D721Med (cell line): ENCODE data around the gene ARID1B.

ENCODE experiments used
- DNase-seq: peaks from one replicate; pipeline ENCODE4 v3.0.0; 2011; ENCODE audit warnings: low spot score; ENCODE audit not compliant: insufficient read length
- FAIRE-seq: peaks from 2 replicates; lab custom pipeline; 2011; peaks lifted over from hg19 to GRCh38; lab: Jason Lieb, UNC
- CTCF ChIP-seq: IDR thresholded peaks from 2 replicates; pipeline ENCODE4 v1.5.1; 2012; ENCODE audit warnings: mild to moderate bottlenecking, control low read depth; ENCODE audit not compliant: insufficient read depth; ENCODE audit errors: missing control alignments

ARID1B gene

DNA sequence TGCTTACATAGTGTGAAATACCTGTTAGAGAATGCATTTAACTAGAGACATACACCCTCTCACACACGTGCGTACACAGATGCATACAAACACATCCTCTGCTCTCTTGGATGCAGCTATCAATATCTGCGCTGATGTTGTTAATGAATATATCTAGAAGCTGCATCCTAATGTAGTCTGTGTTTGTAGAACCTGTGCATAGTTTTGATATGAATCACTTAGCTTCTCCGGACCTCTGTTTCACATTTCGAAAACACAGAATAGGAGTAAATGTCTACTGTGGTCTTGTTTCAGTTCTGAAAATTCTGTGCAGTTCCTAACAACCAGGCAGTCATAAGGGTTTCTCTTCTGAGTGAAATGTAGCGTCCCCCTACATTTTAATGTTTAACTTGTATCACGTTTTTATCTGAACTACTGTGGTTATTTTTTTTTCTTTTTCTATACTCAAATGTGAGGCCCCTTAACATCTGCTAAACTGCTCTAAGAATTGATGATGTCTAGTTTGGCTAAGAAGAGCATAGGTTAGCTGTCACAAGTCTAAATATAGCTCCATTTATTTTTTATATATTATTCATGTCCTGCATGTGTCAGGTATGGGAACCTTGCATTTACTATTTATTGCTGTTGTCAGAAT, 291.6 kb downstream of the ARID1B start:
- no peak for DNase-seq
- FAIRE-seq = no peak
- no peak for TF ChIP-seq CTCF

DNA sequence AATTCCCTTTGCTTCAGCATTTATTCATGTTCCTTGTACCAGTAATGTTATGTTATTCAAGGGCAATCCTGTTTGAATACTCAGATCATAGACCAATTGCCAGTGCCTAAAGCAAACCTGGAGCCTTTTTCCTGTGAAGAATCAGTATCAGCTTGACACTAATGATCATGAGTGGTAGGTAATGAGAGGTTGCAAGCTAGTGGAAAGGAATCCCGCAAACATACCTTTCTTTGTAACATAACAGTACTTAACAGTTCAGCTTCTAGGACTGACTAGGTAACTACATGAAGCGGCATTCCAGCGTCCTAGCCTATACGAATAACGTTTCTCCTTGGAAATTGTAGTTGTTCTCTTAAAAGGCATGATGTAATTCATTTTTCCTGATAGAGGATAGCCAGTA, 292.4 kb downstream of the ARID1B start:
- DNase-seq = no peak
- no peak for TF ChIP-seq CTCF

DNA sequence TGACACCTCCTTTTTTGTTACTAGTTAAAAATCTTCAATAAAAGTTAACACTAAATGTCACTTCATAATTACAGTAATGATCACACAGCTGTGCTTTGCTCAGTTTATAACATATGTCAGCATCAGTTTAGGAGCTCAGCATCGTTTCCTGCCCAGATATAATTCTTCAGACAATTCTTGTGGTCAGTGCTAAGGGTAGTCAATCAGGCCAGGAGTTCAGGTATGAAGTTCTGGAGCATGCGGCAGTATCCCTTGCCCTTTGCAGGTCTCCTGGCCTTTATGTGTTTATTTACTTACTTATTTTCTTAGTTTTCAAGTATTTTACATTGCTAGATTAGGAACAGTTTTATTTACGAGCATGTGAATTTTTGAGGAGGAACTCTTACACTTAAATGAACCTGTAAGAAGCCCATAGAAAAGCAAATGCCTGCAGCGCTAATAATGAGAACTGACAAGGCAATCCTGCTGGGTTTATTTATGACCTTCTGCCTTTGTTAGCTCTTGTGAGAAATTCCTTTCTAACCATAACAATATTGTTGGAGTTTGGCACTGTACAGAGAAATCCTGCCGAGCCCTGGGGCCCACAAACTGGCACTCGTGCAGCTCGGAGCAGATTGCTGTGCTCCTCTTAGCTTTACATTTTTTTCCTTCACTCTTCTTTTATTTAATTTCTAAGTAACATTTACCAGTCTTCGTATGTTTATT, 293.4 kb downstream of the ARID1B start:
- DNase-seq (no peak), FAIRE-seq (no peak)
- no peak for TF ChIP-seq CTCF

More for the DNA sequence above, 292.4 kb downstream of the ARID1B start:
- no peak for FAIRE-seq

GRCh38 chr6:157072128-157072527, 294.9 kb downstream of the ARID1B start:
- no peak for TF ChIP-seq CTCF

GRCh38 chr6:157073596-157073995, 296.4 kb downstream of the ARID1B start:
- TF ChIP-seq CTCF = peak; percentile 37

More at GRCh38 chr6:157072128-157072527, 294.9 kb downstream of the ARID1B start:
- DNase-seq = no peak
- FAIRE-seq = no peak

DNA sequence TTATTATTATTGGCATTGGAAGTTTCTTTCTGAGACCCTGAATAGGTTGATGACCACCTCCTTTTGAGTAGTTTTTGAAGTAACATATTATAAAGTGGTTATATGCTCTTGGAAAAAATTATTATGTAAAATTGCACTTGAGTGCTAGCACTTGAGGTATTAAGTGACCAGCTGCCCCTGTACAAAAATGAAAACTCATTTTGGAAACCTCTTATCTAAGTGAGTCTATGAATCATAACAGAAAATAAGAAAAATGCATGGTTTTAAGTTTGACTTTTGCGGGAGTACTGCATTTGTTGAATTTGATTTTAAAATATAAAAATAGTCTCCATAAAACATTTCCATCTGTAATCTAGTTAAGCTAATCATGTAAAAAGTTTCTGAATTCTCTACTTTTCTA, 297.8 kb downstream of the ARID1B start:
- TF ChIP-seq CTCF = no peak
- FAIRE-seq (no peak), DNase-seq (no peak)

More at GRCh38 chr6:157073596-157073995, 296.4 kb downstream of the ARID1B start:
- peak; percentile 87 for FAIRE-seq
- DNase-seq = no peak
